Activated B cell treated with CpG ODN at 0.5 μM for 24 hours (primary cell): ENCODE data around the gene TSPAN32. TPM values are rescaled to one million over a fixed set of nuclear protein-coding genes. Genes with fewer than 3 reads are reported as not detected.

ENCODE experiments used
- ATAC-seq: fragments of 200-7000 bp; cut with Tn5 transposase; one replicate; pipeline ENCODE4 v1.10.0; 2021; ENCODE audit warnings: low read depth, mild to moderate bottlenecking, moderate library complexity
- CTCF ChIA-PET: fragments of 350-600 bp; sonication (Branson Sonifier 250); formaldehyde crosslinking; loops from one replicate; lab custom pipeline; 2021; ENCODE audit warnings: antibody characterized with exemption; lab: Charles Lee
- POLR2A ChIA-PET: fragments of 350-600 bp; sonication (Branson Sonifier 250); formaldehyde crosslinking; loops from one replicate; lab custom pipeline; 2021; ENCODE audit warnings: antibody characterized with exemption; lab: Charles Lee
- DNase-seq: peaks from one replicate; pipeline ENCODE4 v3.0.0; 2022
- H3K27ac Mint-ChIP-seq: one replicate; pipeline ENCODE4 v1.8.0; 2020; ENCODE audit warnings: mixed read lengths
- H3K27me3 Mint-ChIP-seq: one replicate; pipeline ENCODE4 v1.8.0; 2021; ENCODE audit warnings: mixed read lengths
- H3K36me3 Mint-ChIP-seq: one replicate; pipeline ENCODE4 v1.8.0; 2021; ENCODE audit warnings: low read depth, mixed read lengths
- H3K4me1 Mint-ChIP-seq: one replicate; pipeline ENCODE4 v1.8.0; 2021; ENCODE audit warnings: mixed read lengths
- H3K4me3 Mint-ChIP-seq: one replicate; pipeline ENCODE4 v1.8.0; 2020; ENCODE audit warnings: mild to moderate bottlenecking, mixed read lengths
- H3K9me3 Mint-ChIP-seq: one replicate; pipeline ENCODE4 v1.8.0; 2020; ENCODE audit warnings: mixed read lengths
- CTCF ChIP-seq: fragments of 200-600 bp; IDR thresholded peaks from one replicate; pipeline ENCODE4 v1.8.0; 2022; ENCODE audit warnings: antibody characterized with exemption, mild to moderate bottlenecking
- intact Hi-C: fragments of 100-400 bp; cut with micrococcal nuclease; formaldehyde crosslinking; loops from one replicate; pipeline ENCODE4 v1.15.1; 2024
- total RNA-seq: library from RNA; stranded (reverse); gene quantifications from 2 replicates; pipeline ENCODE4 v1.2.3, GENCODE V29; 2022

TSPAN32 gene
- total RNA-seq, 1 donor from 2014 or later: 7.3 TPM

GRCh38 chr11:2312232-2313042, 10.6 kb downstream of the TSPAN32 start:
- ATAC-seq: no peak
- intact Hi-C loops: no loop called here
- Mint-ChIP-seq H3K9me3 (no peaks in the 10 kb centered on the region), H3K36me3 (peaks cover 2% of the 10 kb centered on the region), H3K4me1 (no peaks in the 10 kb centered on the region), H3K27me3 (no peaks in the 10 kb centered on the region), H3K27ac (no peak overlapping the region), H3K4me3 (no peak overlapping the region)
- no peak for DNase-seq
- CTCF ChIA-PET: no interaction called here
- TF ChIP-seq CTCF: no peak
- POLR2A ChIA-PET: no interaction called here

- Mint-ChIP-seq H3K4me1 (no peaks in the 10 kb centered on the region), H3K9me3 (no peaks in the 10 kb centered on the region), H3K36me3 (peaks cover 2% of the 10 kb centered on the region), H3K4me3 (no peak overlapping the region), H3K27me3 (no peaks in the 10 kb centered on the region), H3K27ac (no peak overlapping the region)
- CTCF ChIA-PET: no interaction called here
- TF ChIP-seq CTCF: no peak
- POLR2A ChIA-PET: no interaction called here
- DNase-seq: no peak
- intact Hi-C loops: no loop called here
- no peak for ATAC-seq
Measured at GRCh38 chr11:2313051-2313951, 11.5 kb downstream of the TSPAN32 start.

- Mint-ChIP-seq H3K27me3 (no peaks in the 10 kb centered on the region), H3K4me3 (no peak overlapping the region), H3K9me3 (no peaks in the 10 kb centered on the region), H3K36me3 (peaks cover 2% of the 10 kb centered on the region), H3K4me1 (no peaks in the 10 kb centered on the region), H3K27ac (no peak overlapping the region)
- no peak for DNase-seq
- CTCF ChIA-PET: no interaction called here
- POLR2A ChIA-PET: interaction anchor here (0.6 kb wide), 1 partner anchor 736 kb away, joined by 3 read pairs; no protein-coding TSS in a partner anchor
- TF ChIP-seq CTCF: no peak
- intact Hi-C loops: no loop called here
- ATAC-seq: no peak
Measured at GRCh38 chr11:2314136-2314524, 12.3 kb downstream of the TSPAN32 start.

GRCh38 chr11:2314525-2315394, 12.9 kb downstream of the TSPAN32 start:
- CTCF ChIA-PET: no interaction called here
- DNase-seq: no peak
- intact Hi-C loops: no loop called here

More at GRCh38 chr11:2314525-2315394, 12.9 kb downstream of the TSPAN32 start:
- Mint-ChIP-seq H3K27me3 (no peaks in the 10 kb centered on the region), H3K36me3 (peaks cover 2% of the 10 kb centered on the region), H3K4me3 (no peak overlapping the region), H3K27ac (no peak overlapping the region), H3K4me1 (no peaks in the 10 kb centered on the region), H3K9me3 (no peaks in the 10 kb centered on the region)
- TF ChIP-seq CTCF: no peak
- no peak for ATAC-seq
- POLR2A ChIA-PET: interaction anchor here (0.6 kb wide), 1 partner anchor 735 kb away, joined by 3 read pairs; no protein-coding TSS in a partner anchor
